HCT116 (cell line): Measurements from ENCODE around the gene ACTG1.

ENCODE experiments used
- CTCF ChIP-seq, 3 experiments: fragments of 200-600 bp in 1 of 3; sonication (generic) in 1 of 3; IDR thresholded peaks in 2 of 3; conservative IDR thresholded peaks in 1 of 3; 2 replicates each; pipeline ENCODE4 v1.5.1; 2012 to 2017; ENCODE audit warnings: low read depth in 2 of 3, low read length in 2 of 3, antibody characterized with exemption in 1 of 3, borderline replicate concordance in 1 of 3, control low read depth in 1 of 3, mild to moderate bottlenecking in 1 of 3, mixed read lengths in 1 of 3, mixed run types in 1 of 3, moderate library complexity in 1 of 3; ENCODE audit not compliant: insufficient read depth in 1 of 3
- EZH2 ChIP-seq: fragments of 200-600 bp; sonication (generic); IDR thresholded peaks from 2 replicates; pipeline ENCODE4 v1.6.1; 2017; ENCODE audit warnings: antibody characterized with exemption, mixed run types
- EZH2phosphoT487 ChIP-seq: fragments of 200-600 bp; IDR thresholded peaks from 2 replicates; pipeline ENCODE4 v1.6.1; 2018; ENCODE audit warnings: antibody characterized with exemption, borderline replicate concordance
- POLR2A ChIP-seq: IDR thresholded peaks from 2 replicates; pipeline ENCODE4 v1.7.0; 2011; ENCODE audit warnings: borderline replicate concordance; ENCODE audit not compliant: insufficient read depth, insufficient read length; ENCODE audit errors: extremely low read depth
- RAD21 ChIP-seq: IDR thresholded peaks from 2 replicates; pipeline ENCODE4 v1.6.1; 2012; ENCODE audit warnings: low read depth, mild to moderate bottlenecking
- SRF ChIP-seq: IDR thresholded peaks from 2 replicates; pipeline ENCODE4 v1.6.1; 2012; ENCODE audit warnings: low read depth
- YY1 ChIP-seq: IDR thresholded peaks from 2 replicates; pipeline ENCODE4 v1.6.1; 2011; ENCODE audit warnings: low read length, low read depth, moderate library complexity, mild to moderate bottlenecking; ENCODE audit not compliant: insufficient replicate concordance; ENCODE audit errors: extremely low read depth

GRCh38 chr17:81553018-81553615 is 40.5 kb upstream of the ACTG1 start:
- no peak for TF ChIP-seq EZH2
- peak in 2 of 3 experiments; percentile 21 to 44; a peak in 3 of 6 replicates for TF ChIP-seq CTCF (IDR thresholded peaks at IDR 0.05 in 2 of 3, conservative IDR thresholded peaks at IDR 0.05 in 1 of 3; ENCODE audit: borderline replicate concordance in 1 of 3, insufficient read depth in 1 of 3, low read depth in 2 of 3, low read length in 2 of 3)
- no peak for TF ChIP-seq YY1
- TF ChIP-seq RAD21 = no peak
- TF ChIP-seq SRF = no peak
- TF ChIP-seq EZH2phosphoT487 = no peak
- TF ChIP-seq POLR2A = peak; percentile 48
